SW480 (cell line): ENCODE results near the gene ANAPC15.

ENCODE experiments used
- DNase-seq: peaks from one replicate; pipeline ENCODE4 v3.0.0-alpha.2; 2016; ENCODE audit warnings: low spot score

ANAPC15 gene

DNA sequence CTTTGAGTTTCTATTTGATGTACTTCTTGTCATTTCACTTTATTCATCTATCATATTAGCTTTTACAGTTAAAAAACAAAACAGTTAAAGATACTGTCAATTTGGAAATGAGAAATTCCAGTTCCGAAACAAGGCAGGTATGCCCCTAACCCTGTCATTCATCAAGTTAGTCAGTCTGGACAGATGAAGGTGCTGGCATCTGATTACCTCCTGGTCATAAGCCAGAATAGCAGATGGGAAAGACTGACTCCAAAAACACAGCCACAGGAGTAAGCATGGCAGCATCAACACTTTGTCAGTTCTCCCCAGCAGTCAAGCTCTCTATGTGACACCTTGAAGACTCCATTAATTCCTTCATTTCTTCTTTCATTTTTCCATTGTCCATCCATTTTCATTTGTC is 27.5 kb downstream of the ANAPC15 start:
- no peak for DNase-seq

DNA sequence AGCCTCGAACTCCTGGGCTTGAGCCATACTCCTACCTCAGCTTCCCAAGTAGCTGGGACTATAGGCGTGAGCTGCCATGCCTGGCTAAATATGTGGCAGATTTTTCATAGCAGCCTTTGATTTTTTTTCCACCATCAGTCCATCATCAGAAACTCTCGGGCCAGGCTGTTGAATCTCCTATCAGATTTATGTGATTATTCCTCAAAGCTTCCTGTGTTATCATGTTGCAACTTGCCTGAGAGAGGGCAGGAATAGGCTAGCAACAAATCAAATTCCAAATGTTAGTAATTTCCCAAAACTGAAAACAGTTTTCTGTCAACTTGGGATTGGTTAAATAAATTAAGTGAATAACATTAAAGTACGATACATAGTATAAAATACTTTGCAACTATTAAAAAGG is 28.4 kb downstream of the ANAPC15 start:
- DNase-seq, result no peak

DNA sequence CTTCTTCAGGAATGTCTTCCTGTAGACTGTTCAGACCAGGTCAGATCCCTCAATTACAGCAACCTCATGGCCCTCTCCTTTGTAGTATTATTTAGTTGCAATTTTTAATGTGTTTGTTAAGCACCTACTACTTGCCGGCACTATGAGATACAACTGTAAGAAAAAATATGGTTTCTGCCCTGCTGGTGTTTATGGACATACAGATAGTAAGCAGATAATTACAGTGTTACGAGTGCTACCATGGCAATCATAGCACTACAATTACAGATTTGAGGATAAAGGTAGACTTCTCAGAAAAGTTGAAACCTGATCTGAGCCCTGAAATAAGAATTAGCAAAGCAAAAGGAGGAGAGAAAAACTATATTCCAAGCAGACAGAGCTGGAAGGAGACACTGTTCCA is 29.1 kb downstream of the ANAPC15 start:
- no peak for DNase-seq

DNA sequence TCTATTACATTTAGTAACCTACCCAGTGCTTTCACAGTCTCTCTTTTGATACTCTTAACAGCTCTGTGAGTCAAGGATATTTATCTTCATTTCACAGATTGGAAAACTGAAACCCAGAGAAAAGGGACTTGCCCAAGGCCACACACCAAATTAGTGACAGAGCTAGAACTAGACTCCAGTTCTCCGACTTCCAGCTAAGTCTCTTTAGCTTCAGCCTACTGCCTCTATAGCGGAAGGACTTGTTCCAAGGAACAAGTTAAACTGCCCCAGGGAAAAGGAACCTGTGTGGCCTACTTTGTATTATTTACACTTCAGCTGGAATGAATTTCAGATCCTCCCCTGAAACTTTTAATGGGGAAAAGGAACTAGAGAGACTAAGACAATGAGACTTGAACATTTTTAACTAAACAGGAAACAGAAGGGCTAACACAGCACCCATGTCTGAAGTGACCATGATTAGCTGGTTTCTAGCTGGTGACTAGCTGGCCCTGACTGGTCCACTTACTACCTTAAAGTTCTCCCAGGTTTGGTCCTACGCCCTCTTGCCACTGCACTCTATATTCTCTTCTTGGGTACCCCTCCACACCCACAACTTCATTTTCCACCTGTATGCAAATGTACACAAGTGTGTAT is 30.6 kb downstream of the ANAPC15 start:
- DNase-seq, result no peak

DNA sequence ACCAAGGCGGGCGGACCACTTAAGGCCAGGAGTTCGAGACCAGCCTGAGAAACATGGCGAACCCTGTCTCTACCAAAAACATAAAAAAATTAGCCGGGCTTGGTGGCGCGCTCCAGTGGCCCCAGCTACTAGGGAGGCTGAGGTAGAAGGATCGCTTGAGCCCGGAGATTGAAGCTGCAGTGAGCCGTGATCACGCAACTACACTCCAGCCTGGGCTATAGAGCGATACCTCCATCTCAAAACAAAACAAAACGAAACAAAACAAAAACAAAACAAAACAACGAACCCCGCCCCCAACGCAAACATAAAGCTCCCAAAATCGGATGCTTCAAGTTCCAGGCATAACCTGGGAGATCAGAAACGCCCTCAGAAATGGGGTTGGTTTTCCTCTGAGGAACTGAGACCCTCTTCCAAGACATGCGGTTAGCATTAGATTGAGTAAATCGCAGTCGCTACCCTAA is 31.3 kb downstream of the ANAPC15 start:
- no peak for DNase-seq

DNA sequence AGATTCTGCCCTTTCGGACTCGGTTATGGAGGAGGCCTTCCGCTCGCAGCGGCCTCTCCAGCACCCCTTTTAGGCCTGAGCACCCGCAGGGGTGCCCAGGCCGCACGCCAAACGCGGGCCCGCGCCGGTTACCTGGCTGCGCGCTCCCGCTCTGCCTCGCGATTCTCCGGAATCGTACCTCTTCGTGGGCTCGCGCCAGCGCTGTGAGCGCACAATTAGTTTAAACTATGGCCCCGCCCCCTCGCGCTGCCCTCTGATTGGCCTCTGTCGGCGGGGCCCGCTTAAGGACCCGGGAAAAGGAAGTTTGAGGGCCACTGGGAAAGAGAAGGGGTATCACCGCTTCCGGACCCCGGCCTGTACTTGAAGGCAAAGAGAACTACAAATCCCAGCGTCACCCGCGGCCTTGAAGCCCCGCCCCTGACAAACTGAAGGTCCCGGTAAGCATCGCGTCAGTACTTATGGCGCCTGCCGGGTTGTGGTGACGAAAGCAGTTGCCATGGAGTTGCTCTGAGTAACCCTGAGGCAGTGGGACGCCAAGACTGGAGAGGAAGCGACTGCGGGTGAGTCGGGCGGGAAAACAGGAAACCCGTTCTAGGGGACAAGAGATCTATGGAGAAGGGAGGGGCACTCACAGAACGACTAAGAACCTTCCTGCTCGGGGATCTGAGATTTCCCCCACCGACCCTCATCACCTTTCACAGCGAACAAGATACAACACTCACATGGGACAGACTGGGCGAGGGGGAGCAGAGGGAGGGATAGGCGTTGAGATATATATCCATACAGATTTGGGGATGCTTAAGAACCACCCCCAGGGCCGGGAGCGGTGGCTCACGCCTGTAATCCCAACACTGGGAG is 31.9 kb downstream of the ANAPC15 start, which contains the start of the genes LRRC51 and NUMA1:
Gene LRRC51 (plus strand): TSS at position 525 of the 858 bp plus-strand sequence. CDS start 8,234 bp downstream, outside the sequence.
Gene NUMA1 (minus strand): TSS at position 217 of the 858 bp plus-strand sequence. CDS start 44,599 bp downstream, outside the sequence.
- peak; percentile 100 for DNase-seq

DNA sequence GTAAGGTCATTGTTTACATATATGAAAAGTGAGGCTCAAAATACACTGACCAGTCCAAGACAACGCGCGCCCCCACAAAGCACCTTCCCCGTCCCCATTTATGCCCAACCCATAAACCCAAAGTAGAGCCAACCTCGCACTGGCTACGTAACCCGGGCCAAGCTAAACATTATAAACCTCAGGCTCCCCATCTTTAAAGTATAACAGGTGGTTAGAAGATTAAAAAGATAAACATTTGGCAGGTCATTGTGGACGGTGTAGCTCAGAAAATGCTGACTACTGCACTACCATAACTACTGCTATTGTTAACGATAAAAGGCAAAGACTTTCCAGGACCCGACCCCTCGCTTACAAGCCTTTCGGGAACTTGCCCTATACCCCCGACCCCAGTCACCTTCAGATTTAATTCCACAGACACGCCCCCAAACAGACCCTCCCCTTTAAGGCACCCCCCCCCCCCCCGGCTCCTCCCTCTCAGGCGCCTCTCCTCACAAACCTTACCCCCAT is 32.6 kb downstream of the ANAPC15 start:
- peak; percentile 48 for DNase-seq

DNA sequence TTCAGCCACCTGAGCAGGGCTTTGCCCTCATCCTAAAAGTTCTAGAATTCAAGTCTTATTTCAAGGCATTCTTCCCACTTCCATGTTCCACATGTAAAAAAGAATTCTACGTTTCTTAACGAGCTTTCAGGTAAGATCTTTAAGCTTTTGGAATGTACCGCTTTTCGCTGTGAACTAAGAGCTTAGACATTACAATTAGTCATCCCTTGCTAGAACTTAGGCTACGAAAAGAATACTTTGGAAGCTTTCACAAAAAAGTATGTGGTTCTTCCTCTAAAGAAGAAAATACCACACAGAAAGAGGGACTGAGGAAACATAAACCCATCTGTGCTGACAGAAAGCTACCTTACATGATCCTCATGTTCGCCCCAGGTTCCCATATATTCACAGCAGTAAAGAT is 34.0 kb downstream of the ANAPC15 start:
- no peak for DNase-seq

DNA sequence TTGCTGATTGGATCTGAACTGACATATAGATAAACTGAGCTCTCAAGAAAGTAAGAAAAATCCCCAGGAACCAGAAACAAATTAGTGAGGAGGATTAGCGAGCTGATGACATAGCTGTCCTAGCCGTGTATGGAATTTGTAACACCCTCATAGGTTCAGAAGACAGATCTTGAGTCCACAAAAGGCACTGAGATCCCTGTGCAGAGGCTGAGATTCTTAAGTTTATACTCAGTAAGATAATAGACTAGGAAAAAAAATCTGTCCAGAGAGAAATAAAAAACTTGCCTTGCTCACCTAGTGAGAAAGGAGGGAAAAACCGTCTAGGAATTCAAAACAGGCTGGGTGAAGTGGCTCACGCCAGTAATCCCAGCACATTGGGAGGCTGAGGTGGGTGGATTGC is 36.7 kb downstream of the ANAPC15 start:
- no peak for DNase-seq

DNA sequence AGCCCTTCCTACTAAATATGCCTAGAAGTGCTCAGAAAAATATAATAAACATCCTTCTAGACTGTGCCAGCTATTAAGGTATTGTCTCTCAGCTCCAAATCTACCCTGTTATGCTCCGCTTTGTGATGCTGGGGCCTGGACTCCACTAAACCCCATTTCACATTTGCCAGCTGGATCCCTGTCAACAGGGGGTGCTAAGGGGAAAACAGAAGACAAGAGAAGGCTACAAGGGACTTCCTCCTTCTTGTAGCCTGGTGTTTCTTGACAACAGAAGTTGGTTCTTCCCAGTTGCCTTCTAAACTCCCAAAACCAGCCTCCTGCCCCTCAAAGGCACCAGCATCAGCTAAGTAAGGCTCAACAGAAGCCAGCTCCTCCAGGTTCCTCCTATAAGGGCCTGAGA is 37.4 kb downstream of the ANAPC15 start:
- DNase-seq, result no peak

DNA sequence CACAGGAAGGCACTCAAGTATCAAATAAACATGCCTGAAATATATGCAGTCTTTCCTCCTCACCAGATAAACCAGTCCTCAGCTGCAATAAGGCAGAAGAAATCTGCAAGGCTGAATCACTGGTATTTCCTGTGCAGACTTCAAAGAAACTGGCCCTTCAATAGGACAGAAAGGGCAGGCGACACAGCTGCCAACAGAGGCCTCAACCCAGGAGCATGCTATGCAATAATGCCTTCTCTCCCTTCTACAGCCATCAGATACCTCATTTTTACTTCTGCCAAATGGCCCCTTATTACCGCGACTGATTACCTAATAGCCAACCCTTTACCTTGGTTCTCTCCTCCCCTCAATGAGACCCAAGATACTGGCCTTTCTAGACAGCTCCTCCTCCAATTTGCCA is 40.1 kb downstream of the ANAPC15 start:
- DNase-seq, result peak; percentile 85

DNA sequence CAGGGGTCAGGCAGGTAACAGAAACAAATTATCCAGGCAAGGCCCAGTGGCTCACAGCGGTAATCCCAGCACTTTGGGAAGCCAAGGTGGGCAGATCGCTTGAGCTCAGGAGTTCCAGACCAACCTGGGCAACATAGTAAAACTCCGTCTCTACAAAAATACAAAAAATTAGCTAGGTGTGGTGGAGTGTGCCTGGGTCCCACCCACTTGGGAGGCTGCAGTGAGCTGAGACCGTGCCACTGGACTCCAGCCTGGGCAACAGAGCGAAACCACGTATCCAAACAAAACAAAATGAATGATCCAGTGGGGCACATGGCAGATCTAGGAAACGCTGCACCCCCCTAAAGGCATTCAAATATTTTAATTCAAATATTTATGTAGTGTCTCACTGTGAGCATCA is 42.0 kb downstream of the ANAPC15 start:
- no peak for DNase-seq

DNA sequence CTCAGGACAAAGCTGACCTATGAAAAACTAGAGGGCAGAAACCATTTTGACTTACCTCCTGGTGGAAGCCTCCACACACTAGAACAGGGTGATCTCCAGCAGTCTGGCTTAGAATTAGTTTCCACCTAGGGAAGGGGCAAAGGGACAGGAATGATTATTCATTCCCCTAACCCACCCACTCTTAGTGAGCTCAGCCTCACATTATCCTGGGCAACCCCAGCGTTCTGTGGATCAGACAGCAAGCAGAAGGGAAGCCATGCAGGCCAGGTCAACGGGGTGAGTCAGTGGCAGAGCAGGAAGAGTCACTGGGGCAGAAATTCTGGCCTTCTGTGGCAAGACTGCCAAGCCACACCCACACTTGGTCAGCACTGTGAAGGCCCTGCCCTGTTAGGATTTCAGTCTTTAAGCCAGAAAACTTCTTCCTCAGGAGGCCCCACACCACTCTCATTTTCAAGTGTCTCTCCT is 42.7 kb downstream of the ANAPC15 start:
- peak; percentile 76 for DNase-seq

DNA sequence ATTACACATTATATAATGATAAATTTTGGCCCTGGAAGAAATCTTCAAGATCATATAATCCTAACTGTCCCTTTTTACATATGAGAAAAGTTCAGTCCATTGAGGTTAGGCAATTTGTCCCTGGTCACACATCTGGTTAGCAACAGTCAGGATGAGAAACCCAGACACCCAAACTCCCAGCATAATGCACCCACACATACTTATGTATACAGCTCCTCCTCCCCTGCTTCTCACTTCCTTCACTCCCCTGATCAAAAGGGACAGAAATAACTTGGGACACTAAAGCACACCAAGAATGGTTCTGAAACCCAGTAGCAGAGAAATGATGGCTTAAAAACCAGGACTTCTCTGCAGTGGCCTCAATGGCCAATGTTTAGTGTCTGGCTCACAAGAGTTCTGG is 43.3 kb downstream of the ANAPC15 start:
- no peak for DNase-seq

DNA sequence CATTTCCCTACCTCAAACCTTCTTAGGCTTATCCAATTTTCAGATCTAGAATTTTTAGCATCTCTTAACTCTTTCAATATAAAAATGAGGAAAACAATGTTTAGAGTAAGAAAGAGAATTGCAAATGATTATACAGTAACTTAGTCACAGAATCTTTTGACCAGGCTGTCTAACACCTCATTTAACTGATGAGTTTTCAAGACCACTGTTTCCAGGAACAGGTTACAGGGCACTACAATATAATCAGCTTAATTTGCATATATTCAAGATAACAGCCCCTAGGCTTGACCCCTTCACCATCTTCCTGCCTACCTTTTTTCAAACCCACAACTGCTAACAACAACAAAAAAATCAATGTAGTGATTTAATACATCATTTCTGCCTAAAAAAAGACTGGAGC is 44.8 kb downstream of the ANAPC15 start:
- no peak for DNase-seq

DNA sequence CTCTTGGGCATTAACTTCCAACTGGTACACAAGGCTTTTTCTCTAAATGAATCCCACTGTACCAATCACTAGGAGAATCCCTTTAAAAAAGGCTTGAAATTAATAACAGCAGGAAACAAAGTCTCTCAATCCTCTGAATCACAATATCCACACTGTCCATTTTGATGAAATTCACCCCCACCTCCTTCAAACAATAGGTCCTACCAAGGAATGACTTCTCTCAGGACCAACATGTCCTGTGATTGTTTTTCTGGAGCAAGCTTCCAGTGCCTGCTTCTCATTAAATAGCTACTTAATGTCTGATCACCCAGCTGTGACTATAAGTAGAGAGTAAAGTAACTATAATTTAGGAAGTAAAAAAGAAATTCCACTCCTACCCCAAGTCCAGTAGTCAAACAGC is 45.2 kb downstream of the ANAPC15 start:
- DNase-seq, result no peak

DNA sequence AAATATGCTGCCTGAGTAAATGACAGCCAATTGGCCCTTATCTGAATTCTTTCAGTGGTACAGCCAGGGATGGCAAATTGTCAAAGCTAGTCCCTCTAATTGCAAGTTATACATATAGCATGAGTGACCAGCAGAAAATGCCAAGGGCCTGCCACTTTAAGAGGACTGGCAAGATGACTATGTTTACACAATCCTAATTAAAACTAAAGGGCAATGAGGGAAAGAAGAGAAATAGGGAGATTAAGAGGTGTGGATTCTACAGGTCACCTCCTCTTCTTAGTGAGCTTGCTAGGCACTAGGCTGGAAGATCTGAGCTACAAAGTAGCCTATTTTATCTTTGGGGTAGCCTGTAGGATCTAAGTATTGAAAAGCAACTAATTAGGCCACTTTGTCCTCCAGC is 45.6 kb downstream of the ANAPC15 start:
- DNase-seq, result no peak

DNA sequence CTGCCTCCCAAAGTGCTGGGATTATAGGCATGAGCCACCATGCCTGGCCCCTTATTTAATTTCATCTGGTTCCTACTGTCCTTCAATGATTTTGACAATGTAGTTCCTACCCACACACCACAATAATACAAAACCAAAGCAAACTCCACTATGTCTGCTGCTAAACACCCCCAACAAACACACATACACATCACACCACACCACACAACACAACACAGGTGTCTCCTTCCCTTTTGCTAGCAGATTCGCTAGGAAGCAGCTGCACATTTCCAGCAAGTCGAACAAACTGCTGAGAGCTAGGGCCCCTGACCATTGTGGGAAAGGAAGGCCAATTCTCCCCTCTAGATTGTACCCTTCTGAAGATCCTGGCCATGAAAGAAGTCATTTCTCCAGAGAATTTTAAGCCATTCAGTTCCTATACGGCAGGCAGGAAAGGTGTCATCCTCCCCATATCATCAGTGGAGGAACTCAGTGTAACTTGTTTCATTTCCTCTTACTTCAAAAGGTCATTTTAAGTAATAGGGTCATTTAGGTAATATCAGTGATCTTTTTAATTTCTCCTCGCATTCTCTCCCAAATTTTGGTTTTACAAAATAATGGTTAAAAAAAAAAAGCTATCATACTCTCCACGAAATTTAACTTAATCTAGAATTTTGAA is 50.6 kb downstream of the ANAPC15 start:
- no peak for DNase-seq
